ENCODE results near the gene FADS2. TPM values are rescaled to one million over a fixed set of nuclear protein-coding genes. Genes with fewer than 3 reads are reported as not detected.

Gene FADS2
- total and polyA plus RNA-seq, 9 of the 15 experiments (the other 6 are each of a cell fraction or from before 2014, with no cell fraction given): 2.9 to 42.8 (median 16.2) TPM

- peak; percentile 66; the same call in 1 of the 2 replicates for TF ChIP-seq THAP7 (CRISPR knock-in tag; IDR thresholded peaks at IDR 0.05)
- no peak for TF ChIP-seq YBX1 (IDR thresholded peaks at IDR 0.05)
- TF ChIP-seq SMARCC2 (IDR thresholded peaks at IDR 0.05; ENCODE audit: low read depth): no peak
- TF ChIP-seq BRF1 (IDR thresholded peaks at IDR 0.05; ENCODE audit: borderline replicate concordance, extremely low read depth, insufficient read length): no peak
- peak; percentile 32 to 57; a peak in 1 of 4 replicates for TF ChIP-seq MAZ (CRISPR knock-in tag; conservative IDR thresholded peaks at IDR 0.05 in 1 of 2, IDR thresholded peaks at IDR 0.05 in 1 of 2)
- TF ChIP-seq ZNF696 (CRISPR knock-in tag; conservative IDR thresholded peaks at IDR 0.05): no peak
- no peak for TF ChIP-seq ZFPM2 (CRISPR knock-in tag; IDR thresholded peaks at IDR 0.05)
- TF ChIP-seq TAF15 (IDR thresholded peaks at IDR 0.05; ENCODE audit: low read depth, low read length): no peak
- TF ChIP-seq RUNX1 (IDR thresholded peaks at IDR 0.05; ENCODE audit: low read depth): no peak
- TF ChIP-seq STAT5B (CRISPR knock-in tag; IDR thresholded peaks at IDR 0.05): no peak
- no peak for TF ChIP-seq NCOA2 (IDR thresholded peaks at IDR 0.05; ENCODE audit: partially characterized antibody in 2 of 2)
- no peak for TF ChIP-seq E2F5 (CRISPR knock-in tag; IDR thresholded peaks at IDR 0.05)
- no peak for TF ChIP-seq MAFK (IDR thresholded peaks at IDR 0.05; ENCODE audit: low read length)
- no peak for TF ChIP-seq GMEB1 (CRISPR knock-in tag; IDR thresholded peaks at IDR 0.05)
- TF ChIP-seq ID3 (CRISPR knock-in tag; IDR thresholded peaks at IDR 0.05): no peak
- TF ChIP-seq ID3 (tag; IDR thresholded peaks at IDR 0.05): no peak
- TF ChIP-seq CHCHD3 (CRISPR knock-in tag; IDR thresholded peaks at IDR 0.05): no peak
- no peak for TF ChIP-seq CBFA2T2 (conservative IDR thresholded peaks at IDR 0.05)
- no peak for TF ChIP-seq ZBTB2 (IDR thresholded peaks at IDR 0.05)
Observed at GRCh38 chr11:61815790-61816735, 12.0 kb upstream of the FADS2 start (continued).
